Stimulated activated CD4-positive, alpha-beta T cell treated with anti-CD3 and anti-CD28 coated beads, Interleukin-1b, Interleukin-23, amount 100 ng/mL, for 24 hours (primary cell): Measurements from ENCODE around the gene FAM120B.

Experiments used
- DNase-seq, 4 experiments: peaks; one replicate each; pipeline ENCODE4 v3.0.0-alpha.2; 2020; ENCODE audit warnings: low read depth in 4 of 4, low spot score in 1 of 4

Gene FAM120B

GRCh38 chr6:170357812-170358211 lies 51.3 kb downstream of the FAM120B start:
- DNase-seq = no peak

DNA sequence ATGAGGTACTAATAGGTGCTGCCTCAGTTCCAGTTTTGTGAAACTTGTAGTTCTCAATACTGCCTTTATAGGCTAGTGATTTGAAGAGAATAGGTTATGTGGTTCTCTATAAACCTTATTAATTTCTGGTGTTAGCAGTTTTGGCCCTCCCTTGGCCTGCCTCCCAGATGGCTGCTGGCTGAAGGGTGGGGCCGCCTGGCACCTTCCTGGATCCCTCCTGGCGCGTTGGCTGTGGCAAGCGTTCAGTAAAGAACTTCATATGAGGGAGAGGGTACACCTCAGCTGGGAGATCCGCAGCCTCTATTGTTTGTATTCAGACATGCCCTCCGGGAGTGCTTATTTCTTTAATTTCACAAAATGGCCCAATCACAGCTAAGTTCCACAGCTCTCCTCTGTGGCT lies 51.9 kb downstream of the FAM120B start:
- DNase-seq = no peak

- DNase-seq = no peak
These were observed 53.9 kb downstream of the FAM120B start for GRCh38 chr6:170360476-170360875.

- no peak for DNase-seq
These were observed 54.8 kb downstream of the FAM120B start for GRCh38 chr6:170361335-170361734.

DNA sequence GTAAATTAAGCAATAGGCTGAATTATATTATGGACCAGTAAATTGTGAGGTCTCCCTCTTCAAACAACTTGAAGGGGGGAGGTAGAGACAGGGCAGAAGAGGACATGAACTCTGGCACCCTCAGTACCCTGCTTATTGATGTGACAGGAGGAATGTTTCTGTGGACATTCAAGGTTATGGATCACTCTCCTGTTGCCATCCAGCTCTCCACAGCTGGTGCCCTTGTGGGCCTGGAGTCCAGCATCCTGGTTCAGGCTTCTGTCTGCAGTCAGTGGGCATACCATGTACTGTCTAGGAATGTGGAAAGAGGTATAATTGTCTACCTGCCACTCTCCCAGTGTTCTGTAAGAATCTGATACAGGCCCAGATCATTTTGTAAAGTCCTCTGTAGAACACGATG lies 55.6 kb downstream of the FAM120B start:
- DNase-seq = no peak

GRCh38 chr6:170363255-170363654 lies 56.7 kb downstream of the FAM120B start:
- no peak for DNase-seq

GRCh38 chr6:170365121-170365520 lies 58.6 kb downstream of the FAM120B start:
- DNase-seq = no peak

DNA sequence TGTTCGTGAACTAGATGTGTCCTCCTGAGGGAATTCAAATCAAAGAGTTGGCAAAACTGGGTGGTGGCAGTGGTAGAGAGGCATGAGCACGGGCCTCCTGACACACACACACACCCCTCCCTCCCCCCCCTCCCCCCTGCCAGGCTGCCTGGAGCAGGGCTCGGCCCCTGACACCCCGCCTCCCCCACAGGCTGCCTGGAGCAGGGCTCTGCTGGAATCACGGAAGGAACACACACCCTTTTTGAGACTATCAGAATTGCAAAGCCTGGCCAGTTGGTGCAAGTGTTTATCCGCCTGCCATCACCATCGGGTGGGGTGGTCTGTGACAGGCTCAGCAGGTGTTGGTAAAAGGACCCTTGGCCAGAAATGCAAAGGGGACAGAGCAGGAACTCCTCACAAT lies 59.0 kb downstream of the FAM120B start:
- DNase-seq = no peak

DNA sequence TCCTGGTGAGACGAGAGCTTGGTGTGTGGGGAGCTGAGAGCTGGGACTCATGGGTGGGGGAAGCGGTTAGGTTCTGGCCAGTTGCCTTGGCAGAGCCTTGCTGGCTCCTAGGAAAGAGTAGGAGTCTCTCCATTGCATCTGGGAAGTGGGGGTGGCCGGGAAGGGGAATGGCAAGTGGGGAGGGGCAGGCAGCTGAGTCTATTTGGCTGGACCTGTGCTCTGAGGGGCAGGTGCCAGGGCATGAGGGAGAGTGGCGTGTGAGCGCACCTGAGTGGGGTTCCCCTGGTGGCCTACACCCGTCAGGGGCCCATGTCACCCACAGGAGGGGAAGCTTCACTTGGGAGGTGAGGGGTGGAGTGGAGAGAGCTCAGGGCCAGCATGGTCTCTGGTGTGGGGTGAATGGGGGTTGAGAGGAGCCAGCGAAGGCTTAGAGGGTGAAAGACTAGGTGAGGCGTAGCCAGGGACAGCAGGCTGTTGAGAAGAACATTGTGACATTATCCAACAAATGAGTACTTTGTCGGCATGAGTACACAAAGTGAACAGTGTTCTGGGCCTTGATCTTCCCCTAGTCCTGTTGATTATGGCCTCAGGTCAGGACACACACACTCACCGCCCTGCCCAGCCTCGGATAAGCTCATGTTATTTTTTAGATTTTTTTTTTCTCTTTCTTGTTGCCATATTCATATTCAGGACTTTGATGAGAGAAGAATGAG lies 59.8 kb downstream of the FAM120B start:
- DNase-seq = no peak

DNA sequence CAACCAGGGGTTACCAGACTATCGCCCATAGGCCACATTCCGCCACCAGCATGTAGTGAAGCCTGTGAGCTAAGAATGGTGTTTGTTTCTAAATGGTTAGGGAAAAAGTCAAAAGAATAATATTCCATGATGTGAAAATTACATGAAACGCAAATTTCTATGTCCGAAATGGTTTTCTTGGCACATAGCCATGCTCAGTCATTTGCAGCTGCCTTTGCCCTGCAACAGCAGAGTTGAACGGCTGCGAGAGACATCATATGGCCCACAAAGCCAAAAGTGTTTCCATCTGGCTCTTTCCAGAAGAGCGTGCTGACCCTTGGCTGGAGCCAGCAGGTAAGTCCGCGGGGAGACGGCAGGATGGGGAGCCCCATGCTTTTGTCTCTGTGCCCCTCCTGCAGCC lies 60.7 kb downstream of the FAM120B start:
- DNase-seq = no peak

DNA sequence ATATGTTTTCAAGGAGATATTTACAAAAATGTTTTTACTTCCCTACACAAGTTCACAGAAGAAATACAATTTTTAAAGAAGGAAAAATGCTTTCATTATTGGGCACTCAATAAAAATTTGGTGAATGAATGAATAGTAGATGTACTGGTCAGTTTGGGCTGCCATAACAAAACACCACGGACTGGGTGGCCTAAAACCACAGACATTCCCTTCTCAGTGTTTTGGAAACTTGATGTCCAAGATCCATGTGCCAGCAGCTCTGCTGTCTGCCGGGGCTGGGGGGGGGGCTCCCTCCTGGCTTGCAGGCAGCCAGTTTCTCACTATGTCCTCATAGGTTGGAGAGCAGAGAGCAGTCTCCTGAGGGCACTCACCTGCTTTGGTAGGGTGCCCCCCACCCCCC lies 62.0 kb downstream of the FAM120B start:
- no peak for DNase-seq

DNA sequence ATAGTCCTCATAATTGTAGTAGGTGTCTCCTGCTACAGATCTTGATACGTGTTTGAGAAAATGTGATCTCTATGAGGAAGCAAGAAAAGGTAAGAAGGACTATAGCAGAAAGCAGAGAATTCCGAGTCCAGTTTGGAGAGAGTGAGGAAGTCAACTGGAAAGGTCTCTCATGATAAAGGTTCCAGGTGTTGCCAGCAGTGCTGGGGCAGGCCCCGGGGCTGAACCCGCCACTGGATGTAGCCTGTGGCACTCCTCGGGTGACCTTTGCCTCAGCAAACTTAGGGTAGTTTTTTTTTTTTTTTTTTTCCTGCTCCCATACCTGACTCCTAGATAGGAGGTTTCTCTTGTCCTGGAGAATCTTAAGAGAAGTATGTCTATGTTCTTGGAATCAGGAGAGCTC lies 62.8 kb downstream of the FAM120B start:
- DNase-seq = no peak

DNA sequence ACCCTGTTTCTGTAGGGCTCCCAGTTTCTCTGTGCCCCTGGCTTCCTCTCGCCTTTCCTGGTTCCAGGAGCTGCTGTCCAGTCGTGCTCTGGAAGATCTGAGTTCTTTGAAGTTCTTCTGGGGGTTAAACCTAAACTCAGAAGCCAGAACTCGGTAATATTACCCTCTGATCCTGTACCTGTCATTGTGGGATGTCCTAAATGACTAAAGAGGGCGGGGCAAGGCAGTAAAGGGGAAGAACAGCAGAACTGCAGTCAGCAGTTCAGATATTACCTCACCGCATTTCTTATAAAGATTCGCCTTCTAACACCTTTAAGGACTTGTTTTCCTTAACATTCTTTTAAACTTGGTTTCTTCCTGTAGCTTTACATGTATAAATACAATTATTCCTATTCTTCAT lies 63.9 kb downstream of the FAM120B start:
- DNase-seq = no peak

DNA sequence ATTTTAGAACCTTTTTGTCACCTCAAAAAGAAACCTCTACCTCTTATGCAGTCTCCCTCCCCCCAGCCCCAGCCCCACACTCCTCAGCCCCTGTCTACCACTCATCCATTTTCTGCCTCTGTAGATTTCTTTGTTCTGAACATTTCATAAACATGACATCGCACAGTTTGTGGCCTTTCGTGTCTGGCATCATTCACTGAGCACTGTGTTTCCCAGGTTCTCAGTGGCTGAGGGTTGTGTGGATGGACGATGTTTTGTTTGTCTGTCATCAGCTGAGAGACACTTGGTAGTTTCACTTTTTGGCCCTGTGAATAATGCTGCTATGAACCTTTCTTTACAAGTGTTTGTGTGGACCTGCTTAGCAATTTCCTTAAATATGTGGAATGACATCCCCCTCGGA lies 64.5 kb downstream of the FAM120B start:
- no peak for DNase-seq

GRCh38 chr6:170371588-170371987 lies 65.0 kb downstream of the FAM120B start:
- no peak for DNase-seq

DNA sequence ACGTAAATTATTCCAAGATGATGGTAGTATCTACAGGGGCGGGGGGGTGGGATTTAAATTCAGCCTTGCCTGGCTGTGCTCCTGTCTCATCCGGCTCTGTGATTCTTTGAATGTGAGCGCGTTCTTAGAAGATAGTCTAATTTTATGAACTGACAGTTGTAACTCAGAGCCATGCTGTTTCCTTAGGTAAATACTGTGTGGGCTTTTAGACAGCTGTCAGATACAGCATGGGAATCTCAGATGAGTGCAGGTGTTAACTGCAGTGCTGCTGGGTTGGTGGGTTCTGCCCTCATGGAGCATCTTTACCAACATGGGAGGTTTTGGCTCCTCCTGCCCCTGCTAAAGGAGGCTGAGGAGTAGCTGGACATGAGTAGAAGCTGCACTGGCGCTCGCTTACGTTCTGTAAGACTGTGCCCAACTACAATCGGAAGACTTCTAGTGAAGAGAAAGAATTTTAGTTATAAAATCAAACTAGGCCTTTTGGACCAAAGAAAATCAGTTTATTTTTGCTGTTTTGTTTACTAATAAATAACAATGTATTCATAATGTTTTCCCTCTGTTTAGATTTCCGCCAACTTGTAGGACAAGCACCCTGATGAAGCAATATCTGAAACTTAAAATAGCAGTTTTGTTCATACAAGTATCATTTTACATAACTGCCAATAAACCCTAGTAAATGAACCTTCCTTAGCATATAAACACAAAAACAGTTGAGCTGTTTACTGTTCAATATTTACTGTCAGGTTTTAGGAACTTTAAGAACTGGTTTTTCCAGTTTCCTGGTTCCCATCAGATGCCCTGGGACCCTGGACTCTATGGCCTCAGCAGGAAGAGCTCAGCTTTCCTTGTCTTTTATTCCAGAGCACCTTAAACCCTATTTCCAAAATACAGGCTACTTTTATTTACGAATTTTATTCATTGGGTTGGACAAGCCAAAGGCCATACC lies 66.1 kb downstream of the FAM120B start:
- DNase-seq = no peak

GRCh38 chr6:170374571-170375444 lies 68.2 kb downstream of the FAM120B start:
- DNase-seq = no peak

DNA sequence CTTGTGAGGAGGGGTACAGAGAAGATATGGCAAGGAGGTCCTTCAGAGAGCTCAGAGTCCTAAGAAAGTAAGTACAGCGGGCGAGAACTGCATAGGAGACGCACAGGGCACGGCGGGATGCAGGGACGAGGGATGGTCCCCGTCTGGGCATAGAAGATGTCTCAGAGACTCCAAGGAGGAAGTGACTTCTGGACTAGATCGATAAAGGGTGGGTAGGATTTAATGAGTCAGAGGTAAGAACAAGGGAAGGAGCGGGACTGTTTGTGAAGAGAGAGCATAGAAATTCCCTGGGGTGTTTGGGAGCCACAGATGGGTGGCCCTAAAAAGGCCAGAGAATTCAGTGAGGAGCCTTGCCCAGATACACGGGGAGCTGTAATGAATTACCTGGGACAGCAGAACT lies 69.1 kb downstream of the FAM120B start:
- DNase-seq = no peak

DNA sequence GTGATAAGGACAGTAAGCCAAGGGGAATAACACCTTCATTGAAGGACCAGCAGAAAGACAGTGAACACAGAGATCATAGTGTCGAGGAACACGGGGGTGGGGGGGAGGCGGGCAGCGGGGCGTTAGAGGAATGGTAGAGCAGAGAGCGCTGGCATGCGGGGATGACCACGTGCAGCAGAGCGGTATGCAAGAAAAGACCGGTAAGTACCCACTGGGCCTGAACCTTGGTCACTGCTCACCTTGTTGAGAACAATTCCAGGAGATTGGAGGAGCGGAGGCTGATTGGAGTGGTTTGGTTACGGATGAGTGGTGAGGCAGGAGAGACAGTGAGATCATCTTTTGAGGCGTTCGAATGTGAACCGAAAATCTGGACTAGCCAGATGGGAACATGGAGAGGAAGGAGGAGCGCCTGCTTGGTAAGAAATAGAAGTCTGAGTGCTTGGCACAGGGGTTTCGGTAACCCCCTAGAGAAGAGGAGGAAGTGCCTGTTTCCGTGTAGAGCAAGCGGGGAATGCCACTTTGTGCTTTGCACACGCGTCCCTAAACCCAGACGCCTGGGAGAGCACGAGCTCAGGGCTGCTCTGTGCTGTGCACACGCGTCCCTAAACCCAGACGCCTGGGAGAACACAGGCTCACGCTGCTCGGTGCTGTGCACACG lies 70.0 kb downstream of the FAM120B start:
- DNase-seq = no peak

DNA sequence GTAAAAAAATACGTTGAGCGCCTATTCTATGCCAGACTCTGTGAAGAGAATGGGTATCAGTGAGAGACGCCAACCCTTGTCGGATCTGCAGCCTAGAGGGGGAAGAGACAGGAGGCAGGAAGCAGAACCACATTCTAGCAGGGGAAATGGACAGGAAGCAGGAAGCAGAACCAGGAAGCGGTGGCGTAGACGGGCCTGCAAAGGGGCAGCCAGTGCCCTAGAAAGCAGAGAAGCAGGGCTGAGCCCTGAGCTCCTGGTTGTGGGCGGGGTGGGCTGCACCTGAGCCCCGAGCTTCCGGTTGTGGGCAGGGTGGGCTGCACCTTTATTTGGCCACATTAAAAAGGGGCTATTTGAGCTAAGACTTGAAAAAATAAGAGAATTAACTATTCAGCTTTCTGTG lies 71.9 kb downstream of the FAM120B start:
- no peak for DNase-seq

- DNase-seq = no peak
These were observed 75.0 kb downstream of the FAM120B start for GRCh38 chr6:170381562-170381961.
